ENCODE measurements around the gene MEST.
"Not testable (repeated sequence)": the region's sequence is repeated elsewhere in the genome, so short reads cannot be mapped to it uniquely, and the experiment has no call there.

The MEST gene

GRCh38 chr7:130524628-130525027 lies 32.7 kb downstream of the MEST start:
- DNase-seq: no peak

- DNase-seq: not testable (repeated sequence)
Measured at GRCh38 chr7:130527752-130528355, 36.0 kb downstream of the MEST start.

- DNase-seq: no peak
Measured at GRCh38 chr7:130529417-130529816, 37.5 kb downstream of the MEST start.

- not testable (repeated sequence) for DNase-seq
Measured at GRCh38 chr7:130537894-130538293, 46.0 kb downstream of the MEST start.

- not testable (repeated sequence) for DNase-seq
Measured at GRCh38 chr7:130541287-130541686, 49.4 kb downstream of the MEST start.

GRCh38 chr7:130542297-130542696 lies 50.4 kb downstream of the MEST start:
- not testable (repeated sequence) for DNase-seq

GRCh38 chr7:130543487-130544010 lies 51.7 kb downstream of the MEST start:
- DNase-seq: no peak

GRCh38 chr7:130544356-130544755 lies 52.5 kb downstream of the MEST start:
- DNase-seq: no peak

GRCh38 chr7:130553398-130554029 lies 61.6 kb downstream of the MEST start:
- no peak for DNase-seq

GRCh38 chr7:130554481-130554880 lies 62.6 kb downstream of the MEST start:
- no peak for DNase-seq

Measured in hippocampal formation (tissue), 2 donors.